DND-41 (cell line): ENCODE data around the gene TMEM154.

Source experiments
- ATAC-seq: fragments of 200-7000 bp; cut with Tn5 transposase; 3 replicates; pipeline ENCODE4 v1.9.1; 2021; ENCODE audit warnings: low read depth; ENCODE audit not compliant: insufficient read depth
- DNase-seq: peaks from one replicate; pipeline ENCODE4 v3.0.0-alpha.2; 2020
- H2AFZ ChIP-seq: 2 replicates; pipeline ENCODE4 v1.6.0; 2012; ENCODE audit warnings: low read depth, low read length
- H3K27ac ChIP-seq: 2 replicates; pipeline ENCODE4 v1.5.1; 2012; ENCODE audit warnings: low read length, inconsistent platforms
- H3K27me3 ChIP-seq: fragments of 200-600 bp; sonication (generic); 2 replicates; pipeline ENCODE4 v1.6.0; 2012; ENCODE audit warnings: low read length, mild to moderate bottlenecking, inconsistent platforms; ENCODE audit not compliant: insufficient read depth, poor library complexity
- H3K36me3 ChIP-seq: 2 replicates; pipeline ENCODE4 v1.5.1; 2012; ENCODE audit warnings: low read length, inconsistent platforms; ENCODE audit not compliant: insufficient read depth
- H3K4me1 ChIP-seq: 2 replicates; pipeline ENCODE4 v1.5.1; 2012; ENCODE audit warnings: mild to moderate bottlenecking, low read length; ENCODE audit not compliant: insufficient read depth
- H3K4me2 ChIP-seq: 2 replicates; pipeline ENCODE4 v1.6.0; 2012; ENCODE audit warnings: mild to moderate bottlenecking, moderate library complexity, low read length, inconsistent platforms; ENCODE audit not compliant: insufficient read depth
- H3K4me3 ChIP-seq, 2 experiments: fragments of 200-600 bp in 1 of 2; shearing (Covaris generic) in 1 of 2; 2 replicates each; pipeline ENCODE4 v1.5.1; 2012 to 2016; ENCODE audit warnings: inconsistent platforms in 2 of 2, low read length in 2 of 2, mild to moderate bottlenecking in 2 of 2, low read depth in 1 of 2, moderate library complexity in 1 of 2
- H3K79me2 ChIP-seq: 2 replicates; pipeline ENCODE4 v1.6.0; 2012; ENCODE audit warnings: low read length, inconsistent platforms; ENCODE audit not compliant: insufficient read depth
- H3K9ac ChIP-seq: 2 replicates; pipeline ENCODE4 v1.6.0; 2012; ENCODE audit warnings: low read depth, mild to moderate bottlenecking, inconsistent platforms, low read length, moderate library complexity
- H3K9me3 ChIP-seq: 2 replicates; pipeline ENCODE4 v1.5.1; 2012; ENCODE audit warnings: low read length, moderate library complexity, mild to moderate bottlenecking, inconsistent platforms; ENCODE audit not compliant: insufficient read depth, severe bottlenecking
- H4K20me1 ChIP-seq: 2 replicates; pipeline ENCODE4 v1.6.0; 2012; ENCODE audit warnings: low read length; ENCODE audit not compliant: insufficient read depth
- EZH2 ChIP-seq: IDR thresholded peaks from 3 replicates; pipeline ENCODE4 v1.6.1; 2012; ENCODE audit warnings: borderline replicate concordance, low read depth, mild to moderate bottlenecking, moderate library complexity, low read length, inconsistent platforms; ENCODE audit not compliant: severe bottlenecking
- TF ChIP-seq, protein P1 (sequence below): IDR thresholded peaks from 2 replicates; pipeline ENCODE4 v1.5.1; 2012; ENCODE audit warnings: borderline replicate concordance, low read length, moderate library complexity, mild to moderate bottlenecking; ENCODE audit not compliant: poor library complexity, severe bottlenecking; ENCODE audit errors: extremely low read depth

The TMEM154 gene

DNA sequence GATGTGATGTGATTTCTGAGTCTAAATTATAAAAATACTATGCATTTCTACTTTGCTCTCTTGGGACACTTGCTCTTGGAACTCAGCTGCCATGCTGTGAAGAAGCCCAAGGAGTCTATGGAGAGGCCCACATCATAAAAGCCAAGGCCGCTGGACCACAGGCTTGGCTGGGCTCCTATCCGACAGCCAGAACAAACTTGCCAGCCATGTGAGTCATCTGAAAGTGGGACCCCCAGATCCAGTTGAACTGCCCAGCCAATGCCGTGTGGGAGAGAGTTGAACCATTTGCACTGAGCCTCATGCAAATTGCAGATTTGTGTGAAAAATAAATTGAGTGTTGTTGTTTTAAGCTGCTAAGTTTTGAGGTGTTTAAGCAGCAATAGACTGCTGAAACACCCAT is 60.2 kb downstream of the TMEM154 start:
- no peak overlapping the region for H2AFZ ChIP-seq
- no peak overlapping the region for H3K27ac ChIP-seq
- H3K4me2 ChIP-seq = no peak overlapping the region
- H3K9me3 ChIP-seq = no peaks in the 10 kb centered on the region
- ATAC-seq (no peak), DNase-seq (no peak)
- no peaks in the 10 kb centered on the region for H4K20me1 ChIP-seq
- no peak overlapping the region for H3K4me3 ChIP-seq
- no peaks in the 10 kb centered on the region for H3K36me3 ChIP-seq
- H3K79me2 ChIP-seq = no peaks in the 10 kb centered on the region
- no peak for TF ChIP-seq EZH2
- TF ChIP-seq, protein P1, sequence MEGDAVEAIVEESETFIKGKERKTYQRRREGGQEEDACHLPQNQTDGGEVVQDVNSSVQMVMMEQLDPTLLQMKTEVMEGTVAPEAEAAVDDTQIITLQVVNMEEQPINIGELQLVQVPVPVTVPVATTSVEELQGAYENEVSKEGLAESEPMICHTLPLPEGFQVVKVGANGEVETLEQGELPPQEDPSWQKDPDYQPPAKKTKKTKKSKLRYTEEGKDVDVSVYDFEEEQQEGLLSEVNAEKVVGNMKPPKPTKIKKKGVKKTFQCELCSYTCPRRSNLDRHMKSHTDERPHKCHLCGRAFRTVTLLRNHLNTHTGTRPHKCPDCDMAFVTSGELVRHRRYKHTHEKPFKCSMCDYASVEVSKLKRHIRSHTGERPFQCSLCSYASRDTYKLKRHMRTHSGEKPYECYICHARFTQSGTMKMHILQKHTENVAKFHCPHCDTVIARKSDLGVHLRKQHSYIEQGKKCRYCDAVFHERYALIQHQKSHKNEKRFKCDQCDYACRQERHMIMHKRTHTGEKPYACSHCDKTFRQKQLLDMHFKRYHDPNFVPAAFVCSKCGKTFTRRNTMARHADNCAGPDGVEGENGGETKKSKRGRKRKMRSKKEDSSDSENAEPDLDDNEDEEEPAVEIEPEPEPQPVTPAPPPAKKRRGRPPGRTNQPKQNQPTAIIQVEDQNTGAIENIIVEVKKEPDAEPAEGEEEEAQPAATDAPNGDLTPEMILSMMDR = no peak
- H3K9ac ChIP-seq = no peak overlapping the region
- no peaks in the 10 kb centered on the region for H3K4me1 ChIP-seq
- H3K27me3 ChIP-seq = no peaks in the 10 kb centered on the region

- Histone ChIP-seq H3K79me2 (no peaks in the 10 kb centered on the region), H2AFZ (no peak overlapping the region), H3K36me3 (no peaks in the 10 kb centered on the region), H3K27ac (no peak overlapping the region), H3K4me3 (no peak overlapping the region), H3K27me3 (no peaks in the 10 kb centered on the region), H4K20me1 (no peaks in the 10 kb centered on the region), H3K4me2 (no peak overlapping the region), H3K9me3 (no peaks in the 10 kb centered on the region), H3K9ac (no peak overlapping the region), H3K4me1 (no peaks in the 10 kb centered on the region)
- DNase-seq (no peak), ATAC-seq (no peak)
- no peak for TF ChIP-seq EZH2
- TF ChIP-seq, protein P1 = no peak
These were observed 60.8 kb downstream of the TMEM154 start for GRCh38 chr4:152618971-152619370.

GRCh38 chr4:152616804-152617203 is 63.0 kb downstream of the TMEM154 start:
- Histone ChIP-seq H3K79me2 (no peaks in the 10 kb centered on the region), H3K4me1 (no peaks in the 10 kb centered on the region), H3K4me2 (no peak overlapping the region), H3K36me3 (no peaks in the 10 kb centered on the region), H3K9me3 (no peaks in the 10 kb centered on the region), H3K27ac (no peak overlapping the region), H3K27me3 (no peaks in the 10 kb centered on the region), H3K9ac (no peak overlapping the region), H2AFZ (no peak overlapping the region), H4K20me1 (no peaks in the 10 kb centered on the region), H3K4me3 (no peak overlapping the region)
- TF ChIP-seq EZH2 = no peak
- TF ChIP-seq, protein P1 = no peak
- ATAC-seq = no peak
- no peak for DNase-seq
